ENCODE data around the gene ZNF579.

DNA sequence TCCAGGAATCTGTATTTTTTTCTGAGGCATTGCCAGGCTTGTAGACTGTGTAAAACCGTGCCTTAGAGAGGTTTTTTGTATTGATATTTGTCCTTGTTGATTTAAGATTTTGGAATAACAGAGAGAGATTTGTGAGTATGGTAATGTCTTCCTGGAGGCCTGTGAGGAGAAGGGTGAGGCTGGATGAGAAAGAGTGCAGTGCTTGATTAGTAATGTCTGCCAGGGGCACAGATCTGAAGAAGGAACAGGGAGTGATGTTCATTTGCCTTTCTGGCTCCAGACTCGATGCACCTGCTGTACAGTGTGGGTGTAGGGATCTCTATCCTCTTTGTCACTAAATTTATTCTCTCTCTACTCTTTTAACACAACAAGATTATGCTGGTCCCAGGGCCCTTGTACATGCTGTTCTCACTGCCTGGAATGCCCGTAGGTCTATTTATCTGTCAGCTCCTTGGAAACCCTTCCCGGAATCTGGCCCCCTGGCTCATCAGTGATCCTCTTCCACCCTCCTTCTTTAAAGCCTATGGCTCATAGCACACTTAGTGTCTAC, 14.4 kb upstream of the ZNF579 start:
- TF ChIP-seq EZH2phosphoT487 (IDR thresholded peaks at IDR 0.05; ENCODE audit: low read length) = no peak
- TF ChIP-seq, protein P1, sequence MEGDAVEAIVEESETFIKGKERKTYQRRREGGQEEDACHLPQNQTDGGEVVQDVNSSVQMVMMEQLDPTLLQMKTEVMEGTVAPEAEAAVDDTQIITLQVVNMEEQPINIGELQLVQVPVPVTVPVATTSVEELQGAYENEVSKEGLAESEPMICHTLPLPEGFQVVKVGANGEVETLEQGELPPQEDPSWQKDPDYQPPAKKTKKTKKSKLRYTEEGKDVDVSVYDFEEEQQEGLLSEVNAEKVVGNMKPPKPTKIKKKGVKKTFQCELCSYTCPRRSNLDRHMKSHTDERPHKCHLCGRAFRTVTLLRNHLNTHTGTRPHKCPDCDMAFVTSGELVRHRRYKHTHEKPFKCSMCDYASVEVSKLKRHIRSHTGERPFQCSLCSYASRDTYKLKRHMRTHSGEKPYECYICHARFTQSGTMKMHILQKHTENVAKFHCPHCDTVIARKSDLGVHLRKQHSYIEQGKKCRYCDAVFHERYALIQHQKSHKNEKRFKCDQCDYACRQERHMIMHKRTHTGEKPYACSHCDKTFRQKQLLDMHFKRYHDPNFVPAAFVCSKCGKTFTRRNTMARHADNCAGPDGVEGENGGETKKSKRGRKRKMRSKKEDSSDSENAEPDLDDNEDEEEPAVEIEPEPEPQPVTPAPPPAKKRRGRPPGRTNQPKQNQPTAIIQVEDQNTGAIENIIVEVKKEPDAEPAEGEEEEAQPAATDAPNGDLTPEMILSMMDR (IDR thresholded peaks at IDR 0.05; ENCODE audit: low read length) = no peak

All from MM.1S (cell line).